Stimulated activated CD4-positive, alpha-beta T cell treated with anti-CD3 and anti-CD28 coated beads, Interleukin-2, amount 100 ng/mL, for 4 hours (primary cell): ENCODE data around the gene TBL3.
"Not testable (repeated sequence)": the region's sequence is repeated elsewhere in the genome, so short reads cannot be mapped to it uniquely, and the experiment has no call there.

Source experiments
- DNase-seq: peaks from one replicate; pipeline ENCODE4 v3.0.0-alpha.2; 2020; ENCODE audit warnings: low read depth

TBL3 gene

DNA sequence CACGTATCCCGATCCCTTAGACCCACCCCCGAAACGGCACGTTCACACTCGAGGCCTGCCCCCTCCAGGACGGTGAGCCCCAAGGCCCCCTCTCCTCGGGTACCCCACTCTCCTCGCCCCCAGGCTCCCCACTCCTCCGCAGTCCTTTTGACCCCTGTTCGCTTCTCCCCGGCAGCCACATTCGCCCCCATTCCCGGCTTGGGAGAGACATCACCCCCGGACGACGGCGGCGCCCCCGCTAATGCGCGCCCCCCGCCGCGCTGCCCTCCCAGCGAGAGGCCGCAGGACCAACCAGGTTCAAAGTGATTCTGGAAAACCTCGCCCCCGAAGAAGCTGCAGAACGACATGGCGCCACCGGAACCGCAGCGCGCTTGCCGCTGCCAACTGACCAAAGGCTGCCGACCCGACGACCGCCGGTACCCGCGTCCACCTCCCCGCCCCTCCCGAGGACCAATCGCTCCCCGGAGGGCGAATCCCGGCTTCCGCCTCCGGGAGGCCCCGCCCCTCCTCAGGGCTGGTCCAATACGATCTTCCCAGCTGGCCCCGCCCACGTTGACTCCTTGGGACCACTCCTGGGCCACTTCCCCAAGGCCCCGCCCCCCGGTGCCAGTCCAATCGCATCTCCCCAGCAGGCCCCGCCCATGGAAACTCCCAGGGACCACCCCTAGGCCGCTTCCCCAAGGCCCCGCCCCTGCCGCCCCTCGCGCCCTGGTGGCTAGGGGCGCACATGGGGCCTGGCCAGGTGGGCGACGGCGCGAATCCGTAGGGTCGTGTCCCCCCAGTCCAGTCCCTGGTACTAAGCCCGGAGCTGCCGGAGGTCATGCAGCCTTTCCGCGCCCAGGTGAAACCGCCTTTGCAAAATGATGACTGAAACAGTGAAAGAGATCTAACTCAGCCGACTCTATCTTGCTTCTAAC is 28.8 kb upstream of the TBL3 start, which contains the start of gene MSRB1:
Gene MSRB1, minus strand, starts transcription at position 390 of the 917 bp plus-strand sequence. Its CDS starts 43 bp downstream, at position 347.
- peak; percentile 98 for DNase-seq

DNA sequence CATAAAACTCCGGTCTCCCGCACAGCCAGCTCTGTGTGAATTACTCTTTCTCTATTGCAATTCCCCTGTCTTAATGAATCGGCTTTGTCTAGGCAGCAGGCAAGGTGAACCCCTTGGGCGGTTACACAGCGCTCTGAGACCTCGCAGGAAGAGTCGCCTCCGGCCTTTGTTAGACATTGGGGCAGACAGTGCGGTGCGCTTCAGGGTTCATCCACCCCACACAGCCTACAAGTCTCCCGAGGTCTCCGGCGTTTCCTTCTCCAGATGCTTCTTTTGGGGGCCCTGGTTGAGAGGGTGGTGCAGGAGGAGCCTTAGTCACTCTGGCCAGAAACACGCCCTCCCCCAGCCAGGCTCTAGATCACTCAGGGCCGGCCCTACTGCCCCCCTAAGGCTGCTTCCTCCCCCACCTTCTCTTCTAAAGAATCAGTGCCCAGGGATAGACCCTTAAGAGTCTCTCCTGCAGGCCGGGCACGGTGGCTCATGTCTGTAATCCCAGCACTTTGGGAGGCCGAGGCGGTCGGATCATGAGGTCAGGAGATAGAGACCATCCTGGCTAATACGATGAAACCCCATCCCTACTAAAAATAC is 27.1 kb upstream of the TBL3 start:
- no peak for DNase-seq

DNA sequence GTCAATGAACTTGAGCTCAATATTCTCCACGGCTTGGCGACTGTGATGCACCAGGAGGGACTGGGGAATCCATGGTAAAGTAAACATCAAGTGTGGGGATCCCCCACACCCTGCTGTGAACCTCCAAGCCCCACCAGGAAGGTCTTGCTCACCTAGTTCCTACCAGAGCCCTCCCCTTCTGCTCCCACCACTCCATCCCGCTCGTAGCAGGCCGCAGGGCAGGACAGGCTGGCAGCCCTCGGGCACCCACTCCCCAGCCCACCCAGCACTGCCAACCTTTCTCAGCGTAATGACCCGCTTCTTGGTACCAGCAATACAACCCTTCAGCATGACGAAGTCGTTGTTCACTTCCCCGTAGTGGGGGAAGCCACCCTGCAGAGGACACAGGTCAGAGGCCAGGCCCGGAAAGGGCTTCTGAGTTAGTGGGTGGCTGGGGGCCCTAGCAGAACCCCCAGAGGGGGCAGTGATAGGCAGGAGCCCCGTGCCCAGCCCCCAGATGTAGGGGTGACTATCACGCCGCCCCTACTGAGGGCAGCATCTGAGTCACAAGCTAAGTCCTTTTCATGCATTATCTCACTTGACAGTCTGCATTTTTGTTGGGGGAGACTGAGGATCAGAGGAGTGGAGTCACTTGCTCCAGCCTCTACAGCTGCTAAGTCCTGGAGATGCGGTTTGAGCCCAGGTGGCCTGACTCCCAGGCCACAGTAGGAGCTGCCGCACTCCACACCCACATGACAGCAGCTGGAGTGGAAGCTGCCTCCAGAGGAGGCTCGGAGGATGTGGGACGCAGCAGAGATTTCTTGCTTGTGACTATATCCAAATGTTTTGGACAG is 26.1 kb upstream of the TBL3 start:
- no peak for DNase-seq

GRCh38 chr16:1946495-1947368 is 25.1 kb upstream of the TBL3 start:
- DNase-seq: no peak

GRCh38 chr16:1947369-1947670 is 24.5 kb upstream of the TBL3 start:
- DNase-seq: no peak

GRCh38 chr16:1949507-1949906 is 22.3 kb upstream of the TBL3 start:
- no peak for DNase-seq

- DNase-seq: no peak
Observed at GRCh38 chr16:1950047-1950446, 21.8 kb upstream of the TBL3 start.

DNA sequence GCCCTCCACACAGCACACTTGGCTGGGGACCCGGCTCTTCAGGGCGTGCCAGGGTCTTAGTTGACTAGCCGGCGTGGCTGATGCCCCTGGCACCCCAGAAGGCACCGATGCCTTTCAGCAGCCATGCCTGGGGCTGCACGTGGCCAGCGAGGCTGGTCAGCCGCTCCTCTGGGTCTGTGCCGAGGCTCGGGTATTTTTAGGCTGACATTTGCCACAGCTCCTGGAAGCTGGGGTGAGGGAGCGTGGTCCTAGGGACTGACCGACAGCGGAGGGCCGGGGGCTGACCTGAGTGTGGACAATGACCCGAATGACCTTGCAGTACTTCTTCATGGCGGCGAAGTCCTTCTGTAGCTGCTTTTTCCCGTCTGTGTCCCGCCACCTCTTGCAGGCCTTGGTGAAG is 21.3 kb upstream of the TBL3 start:
- DNase-seq: no peak

GRCh38 chr16:1953734-1954133 is 18.1 kb upstream of the TBL3 start:
- no peak for DNase-seq

GRCh38 chr16:1957434-1958142 is 14.3 kb upstream of the TBL3 start:
- not testable (repeated sequence) for DNase-seq

GRCh38 chr16:1958143-1958491 is 13.7 kb upstream of the TBL3 start:
- not testable (repeated sequence) for DNase-seq

DNA sequence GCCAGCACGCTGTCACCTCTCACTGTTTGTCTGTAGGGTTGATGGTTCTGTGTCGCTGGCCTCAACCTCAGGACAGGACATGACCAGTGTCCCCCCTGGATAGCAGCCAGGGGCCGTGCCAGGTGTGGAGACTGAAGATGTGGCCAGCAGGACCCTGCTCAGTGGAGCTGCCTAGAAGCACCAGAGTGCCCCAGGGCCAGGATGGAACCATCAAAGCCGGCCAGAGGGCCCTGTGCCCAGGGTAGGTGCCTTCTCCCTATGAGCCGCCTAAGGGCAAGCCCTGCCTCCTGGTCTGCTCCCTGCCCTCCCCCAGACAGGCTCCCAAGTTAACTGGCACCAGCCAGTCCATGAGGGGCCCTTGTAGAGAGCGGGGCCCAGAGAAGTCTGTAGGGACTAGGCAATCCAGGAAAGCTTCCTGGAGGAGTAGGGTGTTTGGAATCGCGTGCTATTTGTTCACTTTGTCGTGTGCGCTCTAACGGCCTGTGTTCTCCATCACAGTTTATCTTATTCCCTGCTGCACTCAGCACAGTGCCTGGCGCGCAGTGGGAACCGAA is 13.1 kb upstream of the TBL3 start:
- DNase-seq: no peak

DNA sequence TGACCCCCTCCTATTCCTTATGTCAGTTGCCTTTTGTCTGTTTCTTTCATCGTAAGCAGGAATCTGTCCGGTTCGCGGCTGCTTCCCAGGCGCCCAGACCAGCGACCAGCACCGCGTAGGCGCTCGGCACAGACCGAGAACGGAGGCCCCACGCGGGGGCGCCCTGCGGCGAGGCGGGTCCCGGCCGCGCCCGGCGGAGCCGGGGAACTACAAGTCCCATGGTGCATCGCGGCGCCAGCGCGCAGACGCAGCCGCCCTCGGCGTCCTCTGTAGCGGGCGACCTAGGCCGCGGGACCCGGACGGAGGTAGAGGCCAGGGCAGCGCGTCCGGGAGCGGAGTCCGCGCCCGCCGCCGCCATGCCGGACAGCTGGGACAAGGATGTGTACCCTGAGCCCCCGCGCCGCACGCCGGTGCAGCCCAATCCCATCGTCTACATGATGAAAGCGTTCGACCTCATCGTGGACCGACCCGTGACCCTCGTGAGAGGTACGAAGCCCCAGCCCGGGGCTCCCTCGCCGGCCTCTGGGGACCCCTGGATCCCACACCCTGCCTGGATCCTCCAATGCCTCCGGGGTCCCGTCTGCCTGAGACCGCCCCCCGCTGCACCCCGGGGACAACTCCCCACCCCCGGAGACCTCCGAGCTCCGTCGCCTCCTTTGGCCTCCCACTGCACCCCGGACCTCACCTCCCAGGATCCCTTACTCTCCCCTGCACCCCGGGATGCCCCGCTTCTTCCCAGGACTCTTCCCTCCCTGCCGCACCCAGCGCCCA is 12.4 kb upstream of the TBL3 start, which contains the start of gene NDUFB10:
Gene NDUFB10, plus strand, starts transcription at position 270 of the 771 bp plus-strand sequence. Its CDS starts 87 bp downstream, at position 357.
- DNase-seq: peak; percentile 86

- no peak for DNase-seq
Observed at GRCh38 chr16:1960665-1961630, 10.9 kb upstream of the TBL3 start.

DNA sequence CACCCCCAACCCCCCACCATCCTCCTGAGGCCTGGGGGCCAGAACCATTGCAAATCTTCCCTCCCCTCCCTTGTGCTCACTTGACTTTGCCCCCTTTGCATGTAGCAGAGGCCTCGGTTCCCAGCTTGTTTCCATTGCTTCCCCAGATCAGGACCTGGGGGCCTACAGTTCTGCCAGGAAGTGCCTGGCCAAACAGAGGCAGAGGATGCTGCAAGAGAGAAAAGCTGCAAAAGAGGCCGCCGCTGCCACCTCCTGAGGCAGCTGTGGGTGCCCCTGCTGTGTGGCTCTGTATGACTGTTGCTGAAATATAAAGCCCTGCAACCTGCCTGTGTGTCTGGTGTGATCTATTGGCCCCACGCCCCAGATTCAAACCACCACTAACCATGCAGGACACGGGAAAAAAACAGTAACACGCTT is 10.2 kb upstream of the TBL3 start:
- DNase-seq: no peak

DNA sequence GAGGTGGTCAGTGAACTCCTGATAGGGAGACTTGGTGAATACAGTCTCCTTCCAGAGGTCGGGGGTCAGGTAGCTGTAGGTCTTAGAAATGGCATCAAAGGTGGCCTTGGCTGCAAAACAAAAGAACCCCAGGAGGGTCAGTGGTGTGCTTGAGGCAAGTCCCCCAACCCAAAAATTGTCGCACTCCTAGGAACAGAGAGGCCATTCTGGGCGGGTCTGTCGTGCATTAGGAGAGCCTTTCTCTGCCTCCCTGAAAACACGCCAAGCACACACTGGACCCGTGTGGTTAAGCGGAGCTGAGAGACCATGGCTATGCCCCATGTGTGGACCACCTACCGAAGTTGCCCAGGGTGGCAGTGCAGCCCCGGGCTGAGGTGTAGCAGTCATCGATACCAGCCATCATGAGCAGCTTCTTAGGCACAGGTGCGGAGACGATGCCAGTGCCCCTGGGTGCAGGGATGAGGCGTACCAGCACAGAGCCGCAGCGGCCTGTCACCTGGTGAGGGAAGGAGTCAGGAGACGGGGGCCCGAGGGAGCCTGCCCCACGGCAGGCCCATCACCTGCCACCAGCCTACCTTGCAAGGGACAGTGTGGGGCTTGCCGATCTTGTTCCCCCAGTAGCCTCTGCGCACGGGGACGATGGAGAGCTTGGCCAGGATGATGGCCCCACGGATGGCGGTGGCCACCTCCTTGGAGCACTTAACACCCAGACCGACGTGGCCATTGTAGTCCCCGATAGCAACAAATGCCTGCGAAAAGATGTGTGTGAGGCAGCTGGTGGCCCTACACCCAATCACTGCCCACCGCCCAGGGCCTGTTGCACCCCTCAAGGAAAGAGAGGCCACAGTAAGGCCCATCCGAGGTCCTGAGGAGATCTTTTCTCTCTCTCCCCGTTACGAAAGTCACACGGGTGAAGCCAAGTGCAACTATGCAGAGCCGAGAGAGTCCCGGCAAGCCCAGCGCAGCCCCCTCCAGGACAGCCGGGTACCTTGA is 9.4 kb upstream of the TBL3 start:
- DNase-seq: not testable (repeated sequence)

GRCh38 chr16:1963806-1964505 is 7.9 kb upstream of the TBL3 start:
- no peak for DNase-seq
